ENCODE data around the gene SMAD6.

The SMAD6 gene

DNA sequence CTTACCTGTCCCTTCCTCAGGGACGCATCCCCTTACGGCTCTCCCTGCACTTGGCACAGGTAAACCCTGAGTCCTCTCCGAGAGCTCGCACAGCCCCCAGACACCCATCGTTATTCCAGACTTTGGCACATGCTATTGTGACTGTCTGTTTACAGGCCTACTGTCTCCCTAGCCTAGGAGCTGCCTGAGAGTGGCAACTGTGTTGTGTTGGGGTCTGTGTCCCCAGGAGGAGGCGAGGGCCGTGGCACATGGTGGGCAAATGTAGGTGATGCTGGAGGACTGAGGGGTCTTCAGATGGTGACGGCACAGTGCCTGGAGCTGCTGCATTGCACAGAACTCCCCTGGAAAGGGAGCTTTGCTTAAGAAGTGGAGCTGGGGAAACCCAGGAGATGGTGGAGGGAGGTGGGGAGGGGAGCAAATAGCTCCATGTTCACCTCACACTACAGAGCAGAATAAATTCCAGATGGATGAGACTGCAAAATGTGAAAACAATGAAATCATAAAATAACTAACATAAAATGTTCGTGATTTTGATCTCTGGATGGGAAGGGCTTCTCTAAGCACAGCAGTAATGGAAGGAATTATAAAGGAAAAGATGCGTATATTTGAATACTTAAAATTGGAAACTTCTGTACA, 96.5 kb downstream of the SMAD6 start:
- TF ChIP-seq, protein P1, sequence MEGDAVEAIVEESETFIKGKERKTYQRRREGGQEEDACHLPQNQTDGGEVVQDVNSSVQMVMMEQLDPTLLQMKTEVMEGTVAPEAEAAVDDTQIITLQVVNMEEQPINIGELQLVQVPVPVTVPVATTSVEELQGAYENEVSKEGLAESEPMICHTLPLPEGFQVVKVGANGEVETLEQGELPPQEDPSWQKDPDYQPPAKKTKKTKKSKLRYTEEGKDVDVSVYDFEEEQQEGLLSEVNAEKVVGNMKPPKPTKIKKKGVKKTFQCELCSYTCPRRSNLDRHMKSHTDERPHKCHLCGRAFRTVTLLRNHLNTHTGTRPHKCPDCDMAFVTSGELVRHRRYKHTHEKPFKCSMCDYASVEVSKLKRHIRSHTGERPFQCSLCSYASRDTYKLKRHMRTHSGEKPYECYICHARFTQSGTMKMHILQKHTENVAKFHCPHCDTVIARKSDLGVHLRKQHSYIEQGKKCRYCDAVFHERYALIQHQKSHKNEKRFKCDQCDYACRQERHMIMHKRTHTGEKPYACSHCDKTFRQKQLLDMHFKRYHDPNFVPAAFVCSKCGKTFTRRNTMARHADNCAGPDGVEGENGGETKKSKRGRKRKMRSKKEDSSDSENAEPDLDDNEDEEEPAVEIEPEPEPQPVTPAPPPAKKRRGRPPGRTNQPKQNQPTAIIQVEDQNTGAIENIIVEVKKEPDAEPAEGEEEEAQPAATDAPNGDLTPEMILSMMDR (IDR thresholded peaks at IDR 0.05; ENCODE audit: insufficient read depth, low read depth, low read length, missing control alignments), result no peak
- no peak overlapping the region for H3K4me3 ChIP-seq (ENCODE audit: low read depth, low read length)
- DNase-seq (ENCODE audit: low read depth), result no peak

DNA sequence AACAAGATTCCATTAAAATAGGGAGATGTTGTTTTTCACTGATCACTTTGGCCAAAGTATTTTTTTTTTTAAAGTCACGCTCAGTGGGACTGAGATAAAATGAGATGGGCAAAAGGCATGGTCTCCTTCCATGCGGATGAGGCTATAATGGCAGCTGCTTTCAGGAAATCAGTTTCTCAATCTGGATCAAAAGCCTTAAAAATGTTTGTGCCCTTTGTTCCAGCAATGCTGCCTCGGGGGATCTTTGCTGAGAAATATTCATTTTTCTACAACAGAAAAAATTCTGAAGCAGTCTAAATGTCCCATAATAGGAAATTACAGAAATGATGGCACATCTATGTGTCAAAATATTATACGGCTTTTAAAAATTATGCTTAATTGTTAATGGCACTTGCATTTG, 97.2 kb downstream of the SMAD6 start:
- H3K4me3 ChIP-seq (ENCODE audit: low read depth, low read length), result no peak overlapping the region
- TF ChIP-seq, protein P1 (IDR thresholded peaks at IDR 0.05; ENCODE audit: insufficient read depth, low read depth, low read length, missing control alignments), result no peak
- DNase-seq (ENCODE audit: low read depth), result no peak

DNA sequence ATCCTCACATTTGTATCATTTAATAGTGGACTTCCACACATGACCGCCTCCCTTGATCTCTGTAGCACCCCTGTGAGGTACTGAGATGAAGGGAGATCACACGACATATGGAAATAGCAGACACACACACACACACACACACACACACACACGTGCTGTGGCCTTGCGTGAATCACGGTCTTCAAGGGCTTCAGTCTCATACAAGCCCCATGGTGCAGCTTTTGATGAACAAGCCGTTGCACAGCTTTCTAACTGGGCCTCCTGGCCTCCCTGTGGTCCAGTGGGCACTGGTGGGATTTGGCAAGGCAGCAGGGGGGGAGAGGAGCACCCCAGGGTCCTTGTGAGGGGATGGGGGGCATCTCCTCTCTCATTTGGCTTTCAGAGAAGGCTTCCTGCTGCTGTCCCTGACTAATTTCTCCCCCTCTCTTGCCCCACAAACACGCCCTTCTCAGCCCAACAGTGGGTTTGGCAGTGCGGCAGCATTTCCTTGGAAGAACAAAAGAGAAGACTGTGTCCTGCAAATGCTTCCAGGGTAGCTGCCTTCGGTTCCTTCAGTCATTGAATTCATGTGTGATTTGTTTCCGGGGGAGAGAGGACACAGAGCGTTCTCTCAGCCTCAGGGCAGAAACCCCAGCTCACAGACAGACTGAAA, 98.7 kb downstream of the SMAD6 start:
- no peak for DNase-seq (ENCODE audit: low read depth)
- TF ChIP-seq, protein P1 (IDR thresholded peaks at IDR 0.05; ENCODE audit: insufficient read depth, low read depth, low read length, missing control alignments), result no peak
- no peak overlapping the region for H3K4me3 ChIP-seq (ENCODE audit: low read depth, low read length)

DNA sequence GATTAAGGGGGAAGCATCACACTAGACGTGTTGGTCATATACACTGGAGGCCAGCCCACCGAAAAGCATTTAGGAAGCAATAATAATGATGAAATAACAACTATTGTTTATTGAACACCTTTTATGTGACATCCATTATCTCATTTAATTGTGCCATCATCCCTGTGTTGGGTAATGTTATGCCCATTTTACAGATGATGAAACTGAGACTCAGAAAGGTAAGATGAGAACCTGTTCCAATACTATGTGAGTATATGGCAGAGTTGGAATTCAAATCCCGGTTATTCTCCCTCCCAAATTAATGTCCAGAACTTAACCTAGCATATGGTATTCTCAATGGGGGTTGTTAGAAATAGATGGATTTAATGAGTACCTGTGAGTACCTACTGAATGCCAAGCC, 99.2 kb downstream of the SMAD6 start:
- DNase-seq (ENCODE audit: low read depth), result no peak
- TF ChIP-seq, protein P1 (IDR thresholded peaks at IDR 0.05; ENCODE audit: insufficient read depth, low read depth, low read length, missing control alignments), result no peak
- no peak overlapping the region for H3K4me3 ChIP-seq (ENCODE audit: low read depth, low read length)

DNA sequence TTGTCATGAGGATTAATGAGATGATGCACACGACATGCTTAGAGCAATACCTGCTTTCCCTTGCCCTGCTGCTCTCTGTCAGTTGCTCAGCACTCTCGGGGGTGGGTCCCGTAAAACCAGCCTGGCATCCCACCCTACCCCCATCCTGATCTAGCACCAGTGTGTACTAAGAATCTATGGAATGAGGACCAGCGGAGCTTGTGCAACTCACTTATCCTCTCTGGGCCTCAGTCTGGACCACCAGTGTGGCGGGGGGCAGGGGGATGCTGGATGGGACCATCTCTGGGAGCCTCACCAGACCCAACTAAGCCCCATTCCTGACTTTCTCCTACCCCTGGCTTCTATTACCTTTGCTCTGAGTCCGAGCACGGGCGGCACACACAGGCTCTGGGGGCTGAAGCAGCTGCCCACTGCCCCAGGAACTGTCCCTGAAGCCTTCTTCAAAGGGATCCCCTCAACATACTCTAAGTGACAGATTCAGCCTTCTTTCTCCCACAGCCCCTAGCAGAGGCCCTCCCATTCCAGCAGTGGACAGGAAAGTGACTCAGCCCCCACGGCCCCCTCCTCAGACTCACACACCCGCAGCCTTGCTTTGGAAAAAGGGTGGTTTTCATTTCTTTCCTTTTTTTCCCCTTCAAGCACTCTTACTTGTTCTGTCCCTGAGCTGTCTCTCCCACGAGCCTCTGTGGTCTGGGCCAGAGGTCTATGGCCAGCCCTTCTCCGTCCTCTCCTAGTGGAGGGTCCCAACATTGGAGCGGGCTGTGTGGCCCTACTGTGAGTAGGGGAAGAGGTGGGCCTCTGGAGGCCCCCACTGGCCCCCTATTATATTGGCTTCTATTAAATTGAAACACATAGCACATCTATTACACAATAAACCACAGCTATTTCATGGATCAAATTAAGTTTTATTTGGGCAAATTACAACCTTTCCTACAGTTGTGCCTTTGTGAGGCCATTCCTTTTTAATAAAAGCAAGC, 100.3 kb downstream of the SMAD6 start:
- H3K4me3 ChIP-seq (ENCODE audit: low read depth, low read length), result no peak overlapping the region
- no peak for DNase-seq (ENCODE audit: low read depth)

DNA sequence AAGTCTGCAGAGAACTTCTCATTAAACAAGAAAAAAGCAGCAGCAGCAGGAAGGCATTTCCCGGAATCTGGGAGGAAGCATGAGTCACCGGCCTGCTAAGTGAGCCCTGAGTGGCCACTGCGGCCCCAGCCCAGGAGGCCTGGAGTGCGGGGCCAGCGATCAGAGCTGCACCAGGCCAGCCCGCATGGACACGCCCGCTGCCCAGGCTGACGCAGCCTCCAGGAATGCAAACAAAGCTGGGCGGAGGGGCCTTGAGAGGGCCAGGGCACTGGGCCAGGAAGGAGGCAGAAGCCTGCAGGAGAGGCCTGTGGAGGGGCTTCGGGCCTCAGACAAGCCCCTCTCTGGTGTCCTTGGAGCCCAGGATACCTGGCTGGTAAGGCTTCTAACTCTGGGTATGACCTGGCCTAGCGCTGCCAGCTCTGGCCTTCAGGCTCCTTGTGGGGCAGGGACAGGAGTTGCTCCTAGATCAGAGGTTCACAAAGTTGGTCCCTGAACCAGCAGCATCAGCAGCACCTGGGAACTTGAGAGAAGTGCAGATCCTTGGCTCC, 101.2 kb downstream of the SMAD6 start:
- DNase-seq (ENCODE audit: low read depth), result no peak
- no peak overlapping the region for H3K4me3 ChIP-seq (ENCODE audit: low read depth, low read length)
- TF ChIP-seq, protein P1 (IDR thresholded peaks at IDR 0.05; ENCODE audit: insufficient read depth, low read depth, low read length, missing control alignments), result no peak

More for the DNA sequence above, 100.3 kb downstream of the SMAD6 start:
- TF ChIP-seq, protein P1 (IDR thresholded peaks at IDR 0.05; ENCODE audit: insufficient read depth, low read depth, low read length, missing control alignments), result no peak

All from GM12865 (cell line).